Motor neuron (in vitro differentiated cells): ENCODE measurements around the gene RGS8. TPM values are rescaled to one million over a fixed set of nuclear protein-coding genes. Genes with fewer than 3 reads are reported as not detected.
A peak's percentile ranks its signal among the peaks of the same experiment; 100 is the strongest.

Source experiments
- ATAC-seq, 8 experiments: fragments of 200-7000 bp; cut with Tn5 transposase; replicated peaks in 6 of 8; 2 replicates each; pipeline ENCODE4 v1.8.0; 2021; ENCODE audit warnings: mild to moderate bottlenecking in 8 of 8, moderate library complexity in 8 of 8
- H3K27ac ChIP-seq, 2 donors: fragments of 250-450 bp; sonication (Bioruptor Pico); 2 replicates each; pipeline ENCODE4 v1.9.0; 2021; ENCODE audit warnings: antibody characterized with exemption in 2 of 2, mild to moderate bottlenecking in 2 of 2, moderate library complexity in 1 of 2
- H3K4me1 ChIP-seq, 2 donors: fragments of 250-450 bp; sonication (Bioruptor Pico); replicated peaks in 1 of 2; 2 replicates each; pipeline ENCODE4 v1.6.1; 2021; ENCODE audit warnings: antibody characterized with exemption in 2 of 2, mild to moderate bottlenecking in 2 of 2, moderate library complexity in 1 of 2
- H3K4me3 ChIP-seq, 5 donors: fragments of 250-450 bp; sonication (Bioruptor Pico); 2 replicates each; pipeline ENCODE4 v1.9.0; 2021; ENCODE audit warnings: antibody characterized with exemption in 5 of 5, mild to moderate bottlenecking in 5 of 5, moderate library complexity in 4 of 5
- WGBS, 10 experiments: fragments of 450-650 bp; shearing (Covaris generic); methylation state at CpG; one replicate each; pipeline ENCODE4 v1.0.0; 2022; 5-methylcytosine and 5-hydroxymethylcytosine counted together
- in situ Hi-C, 9 experiments: fragments of 400-800 bp; cut with MboI; loops; one replicate each; pipeline ENCODE4 v1.15.0; 2021; ENCODE audit warnings: low sequenced_read_pairs in 9 of 9, low pct_unique_long_range_greater_than_20kb in 2 of 9; ENCODE audit not compliant: unreplicated experiment in 9 of 9
- total RNA-seq, 8 experiments: library from RNA; unstranded; fragments of 300-600 nt; gene quantifications; 2 replicates each; pipeline versions ENCODE4 v1.2.3 to v1.2.4, GENCODE V29; 2022

Gene RGS8
- total RNA-seq, 8 experiments from 2014 or later: 0.04 to 31.5 (median 9.7) TPM

- WGBS, 10 experiments: 0 to 86% (median 72%) methylated on average over 1 to 2 of the region's 2 CpGs; no CpG with 5 or more reads in 6 of the 10 experiments
- H3K4me3 ChIP-seq: no peak overlapping the region
- no peak for ATAC-seq
- in situ Hi-C loops: no loop called here
- no peak overlapping the region for H3K27ac ChIP-seq
- H3K4me1 ChIP-seq: peaks cover 0 to 8% of the 10 kb centered on the region in 2 donors
These were observed 31.1 kb upstream of the RGS8 start for GRCh38 chr1:182715531-182715930.

DNA sequence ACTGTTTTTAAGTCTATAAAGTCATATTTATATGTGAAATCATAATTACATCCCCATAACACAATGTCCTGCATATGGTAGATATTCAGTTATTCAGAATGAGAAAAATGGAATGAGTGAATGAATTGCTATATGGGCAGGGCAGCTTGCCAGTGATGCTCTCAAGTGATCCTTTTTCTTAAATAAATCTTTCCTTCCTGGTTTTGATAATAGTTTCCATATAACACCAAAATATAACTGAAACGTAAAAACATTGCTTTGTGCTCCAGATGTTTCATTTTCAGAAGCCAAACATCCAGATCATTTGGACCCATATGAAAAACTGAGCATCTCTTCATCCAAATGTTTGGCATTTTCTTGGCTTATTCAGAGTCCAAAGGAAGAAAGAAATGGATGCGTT, 30.2 kb upstream of the RGS8 start:
- WGBS, 10 experiments: 0 to 100% (median 80%) methylated on average over 2 of the region's 2 CpGs; no CpG with 5 or more reads in 1 of the 10 experiments
- no peak for ATAC-seq

GRCh38 chr1:182713939-182714338, 29.6 kb upstream of the RGS8 start:
- Histone ChIP-seq H3K4me3 (no peak overlapping the region), H3K27ac (no peak overlapping the region), H3K4me1 (peaks cover 0 to 5% of the 10 kb centered on the region in 2 donors)
- in situ Hi-C loops: no loop called here
- no peak for ATAC-seq
- WGBS, 10 experiments: 74 to 100% (median 88%) methylated on average over 2 to 3 of the region's 3 CpGs

More for the DNA sequence above, 30.2 kb upstream of the RGS8 start:
- Histone ChIP-seq H3K4me1 (peaks cover 0 to 5% of the 10 kb centered on the region in 2 donors), H3K4me3 (no peak overlapping the region), H3K27ac (no peak overlapping the region)
- in situ Hi-C loops: no loop called here

- H3K4me3 ChIP-seq: no peak overlapping the region
- H3K27ac ChIP-seq: no peak overlapping the region
- in situ Hi-C loops: no loop called here
- ATAC-seq: no peak
- H3K4me1 ChIP-seq: peaks cover 0 to 5% of the 10 kb centered on the region in 2 donors
- 81 to 100% (median 100%) methylated on average over 1 to 3 of the region's 3 CpGs; no CpG with 5 or more reads in 2 of the 10 experiments for WGBS, 10 experiments
These were observed 29.1 kb upstream of the RGS8 start for GRCh38 chr1:182713492-182713891.

DNA sequence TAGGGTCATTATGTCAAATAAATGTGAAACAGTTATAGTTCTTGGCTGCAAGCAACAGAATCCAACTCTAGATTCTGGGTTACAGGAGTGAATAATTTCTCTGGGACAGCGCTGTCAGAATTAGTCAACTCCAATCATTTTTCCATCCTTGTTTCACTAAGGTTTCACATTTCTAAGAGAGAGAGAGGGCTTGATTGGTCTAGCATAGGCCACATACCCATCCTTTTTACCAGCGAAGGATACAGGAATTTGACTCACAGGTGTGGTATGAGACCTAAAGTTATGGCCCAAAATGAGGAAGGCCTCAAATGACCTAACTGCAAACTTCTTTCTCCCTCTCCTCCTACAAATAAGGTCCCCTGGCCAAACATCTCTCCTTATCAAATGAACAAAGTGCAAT, 25.5 kb upstream of the RGS8 start:
- no peak overlapping the region for H3K4me3 ChIP-seq
- H3K27ac ChIP-seq: no peak overlapping the region
- WGBS, 10 experiments: 62 to 100% (median 98%) methylated on average over 1 to 2 of the region's 2 CpGs; no CpG with 5 or more reads in 2 of the 10 experiments
- ATAC-seq: no peak
- peaks cover 3% of the 10 kb centered on the region in 2 donors for H3K4me1 ChIP-seq
- in situ Hi-C loops: no loop called here

- WGBS, 10 experiments: 100% methylated on average over 1 of the region's 1 CpG; no CpG with 5 or more reads in 4 of the 10 experiments
- in situ Hi-C loops: no loop called here
- Histone ChIP-seq H3K4me3 (no peak overlapping the region), H3K4me1 (peaks cover 3% of the 10 kb centered on the region in 2 donors), H3K27ac (no peak overlapping the region)
- ATAC-seq: no peak
These were observed 24.9 kb upstream of the RGS8 start for GRCh38 chr1:182709225-182709764.

DNA sequence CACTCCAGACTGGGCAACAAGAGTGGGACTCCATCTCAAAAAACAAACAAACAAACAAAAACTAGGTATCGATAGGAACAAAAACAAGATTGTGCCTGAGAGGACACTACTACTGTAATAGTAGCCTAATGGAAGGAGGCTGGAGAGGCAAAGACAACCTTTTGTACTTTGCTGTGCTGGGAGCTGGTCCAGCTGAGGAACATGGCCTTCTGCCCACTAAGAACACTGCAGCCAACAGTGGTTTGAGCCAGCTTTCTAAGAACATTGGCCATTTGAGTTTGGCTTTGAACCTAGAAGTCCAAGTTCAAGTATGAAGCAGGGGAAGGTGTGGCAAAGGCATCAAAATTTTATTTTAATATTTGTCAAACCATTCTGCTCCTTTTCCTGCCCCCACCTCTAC, 22.7 kb upstream of the RGS8 start:
- 83 to 100% (median 100%) methylated on average over 1 of the region's 1 CpG; no CpG with 5 or more reads in 5 of the 10 experiments for WGBS, 10 experiments
- Histone ChIP-seq H3K4me1 (peaks cover 3% of the 10 kb centered on the region in 2 donors), H3K27ac (no peak overlapping the region), H3K4me3 (no peak overlapping the region)
- no peak for ATAC-seq
- in situ Hi-C loops: no loop called here

- H3K4me1 ChIP-seq: peaks cover 12 to 17% of the 10 kb centered on the region in 2 donors
- in situ Hi-C loops: no loop called here
- WGBS, 10 experiments: 100% methylated on average over 2 of the region's 2 CpGs; no CpG with 5 or more reads in 9 of the 10 experiments
These were observed 20.3 kb upstream of the RGS8 start for GRCh38 chr1:182704677-182705076.

GRCh38 chr1:182703539-182703938, 19.2 kb upstream of the RGS8 start:
- Histone ChIP-seq H3K4me1 (peaks cover 23 to 28% of the 10 kb centered on the region in 2 donors), H3K4me3 (no peak overlapping the region), H3K27ac (no peak overlapping the region)
- 3 to 61% (median 40%) methylated on average over 1 to 4 of the region's 4 CpGs; no CpG with 5 or more reads in 2 of the 10 experiments for WGBS, 10 experiments
- in situ Hi-C loops: no loop called here
- peak in 2 of 8 experiments; percentile 28 to 81 for ATAC-seq

More at GRCh38 chr1:182704677-182705076, 20.3 kb upstream of the RGS8 start:
- H3K27ac ChIP-seq: no peak overlapping the region
- no peak for ATAC-seq
- H3K4me3 ChIP-seq: no peak overlapping the region

- in situ Hi-C loops: no loop called here
- Histone ChIP-seq H3K27ac (no peak overlapping the region), H3K4me3 (no peak overlapping the region), H3K4me1 (peaks cover 29 to 34% of the 10 kb centered on the region in 2 donors)
- no peak for ATAC-seq
- WGBS, 10 experiments: 14 to 100% (median 71%) methylated on average over 1 of the region's 1 CpG; no CpG with 5 or more reads in 1 of the 10 experiments
These were observed 18.6 kb upstream of the RGS8 start for GRCh38 chr1:182702826-182703524.

DNA sequence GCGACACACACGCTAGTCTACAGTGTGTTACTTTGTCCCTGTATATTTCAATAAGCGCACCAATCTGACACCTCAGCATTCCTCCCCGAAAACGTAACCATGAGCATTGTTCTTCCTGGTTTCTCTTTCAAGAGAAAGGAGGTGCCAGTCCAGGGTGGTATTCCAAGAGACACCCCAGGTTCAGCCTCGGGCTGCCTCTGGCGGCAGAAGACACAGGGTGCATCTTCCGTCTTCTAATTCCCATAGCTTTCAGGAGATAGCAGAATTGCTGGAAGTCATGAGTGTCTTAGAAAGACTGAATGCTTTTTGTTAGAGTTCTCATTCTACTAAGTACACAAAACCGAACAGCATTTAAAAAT, 15.9 kb upstream of the RGS8 start:
- in situ Hi-C loops: no loop called here
- Histone ChIP-seq H3K27ac (peak overlapping the region in 1 of 2 donors; percentile 84), H3K4me1 (peaks cover 37 to 45% of the 10 kb centered on the region in 2 donors), H3K4me3 (peak overlapping the region in 1 of 5 donors; percentile 3)
- 41 to 88% (median 57%) methylated on average over 2 to 9 of the region's 9 CpGs; no CpG with 5 or more reads in 2 of the 10 experiments for WGBS, 10 experiments
- ATAC-seq: peak in 1 of 8 experiments; percentile 19

GRCh38 chr1:182699393-182700350, 15.3 kb upstream of the RGS8 start:
- in situ Hi-C loops: no loop called here
- peak overlapping the region in 3 of 5 donors; percentile 3 to 12 (median 9) for H3K4me3 ChIP-seq
- 4 to 34% (median 17%) methylated on average over 1 to 16 of the region's 27 CpGs; no CpG with 5 or more reads in 3 of the 10 experiments for WGBS, 10 experiments
- H3K27ac ChIP-seq: peak overlapping the region; percentile 66 to 84
- peaks cover 34 to 42% of the 10 kb centered on the region in 2 donors for H3K4me1 ChIP-seq
- ATAC-seq: peak; percentile 42 to 88 (median 77)
